Measurements from ENCODE around the gene RNU5B-1.

The RNU5B-1 gene

DNA sequence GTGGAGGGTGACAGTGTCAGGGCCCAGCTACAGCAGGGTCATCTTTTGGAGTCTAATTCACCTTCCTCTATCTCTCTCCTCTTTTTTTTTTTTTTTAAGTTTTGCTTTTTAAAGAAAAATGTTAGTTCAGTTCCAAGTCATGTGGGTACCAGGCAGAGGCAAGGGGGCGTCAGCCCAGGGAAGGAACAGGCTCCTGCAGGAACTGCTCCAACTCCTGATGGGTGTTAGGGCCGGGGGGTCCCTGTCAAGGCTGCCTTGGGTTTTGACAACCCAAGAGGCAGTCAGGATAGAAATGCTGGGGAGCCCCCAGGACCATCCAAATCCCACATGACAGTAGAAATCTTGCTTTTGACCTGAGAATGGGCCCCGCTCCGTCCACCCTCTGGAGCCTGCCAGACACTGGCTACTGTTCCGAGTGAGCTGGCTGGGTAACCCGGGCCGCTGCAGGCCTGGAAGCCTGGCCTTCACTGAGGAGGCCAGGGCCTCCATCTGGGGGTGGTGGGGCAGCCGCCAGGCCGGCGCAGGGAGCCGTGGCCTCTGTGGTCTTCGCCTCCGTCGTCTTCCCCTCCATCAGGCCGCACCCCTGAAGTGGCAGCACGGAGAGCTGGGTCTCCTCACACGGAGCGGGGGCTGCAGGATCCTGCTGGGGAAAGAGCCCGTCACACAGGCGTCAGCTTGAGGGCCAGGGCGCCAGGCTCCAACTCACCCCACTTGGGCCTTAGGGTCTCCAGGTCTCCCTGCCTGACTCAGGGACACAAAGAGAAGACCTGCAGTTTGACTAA is 24.2 kb downstream of the RNU5B-1 start:
- DNase-seq (ENCODE audit: low read depth): no peak

DNA sequence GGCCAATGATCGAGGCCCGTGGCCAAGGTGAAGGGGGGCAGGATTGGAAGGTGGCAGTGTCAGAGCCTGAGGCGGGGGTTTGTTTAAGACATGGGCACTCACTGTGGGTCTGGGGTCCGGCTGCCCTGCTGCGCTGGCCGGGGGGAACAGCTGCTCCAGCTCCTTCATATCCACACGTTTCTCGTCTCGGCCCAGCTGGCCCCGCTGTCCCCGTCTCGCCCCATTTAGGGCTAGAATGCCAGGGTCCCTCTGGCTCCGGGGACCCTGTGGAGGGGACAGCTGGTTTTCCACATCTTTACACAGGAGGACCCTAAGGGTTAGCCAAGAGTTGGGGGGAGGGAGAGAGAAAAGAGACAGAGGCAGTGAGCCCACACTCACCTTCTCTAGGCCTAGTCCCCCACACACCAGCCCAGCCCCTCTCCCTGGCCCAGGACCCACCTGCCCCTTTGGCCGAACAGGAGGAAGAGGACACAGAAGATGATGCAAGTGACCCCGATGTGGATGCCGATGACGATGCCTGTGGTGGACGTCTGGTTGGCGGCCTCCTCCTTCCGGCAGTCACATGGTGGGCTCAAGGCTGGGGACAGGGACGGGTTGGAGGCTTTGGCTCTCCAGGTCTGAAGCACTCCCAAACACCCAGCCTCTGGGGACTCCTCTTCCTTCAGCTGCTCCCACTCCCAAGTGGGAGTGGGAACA is 25.0 kb downstream of the RNU5B-1 start:
- DNase-seq (ENCODE audit: low read depth): no peak

DNA sequence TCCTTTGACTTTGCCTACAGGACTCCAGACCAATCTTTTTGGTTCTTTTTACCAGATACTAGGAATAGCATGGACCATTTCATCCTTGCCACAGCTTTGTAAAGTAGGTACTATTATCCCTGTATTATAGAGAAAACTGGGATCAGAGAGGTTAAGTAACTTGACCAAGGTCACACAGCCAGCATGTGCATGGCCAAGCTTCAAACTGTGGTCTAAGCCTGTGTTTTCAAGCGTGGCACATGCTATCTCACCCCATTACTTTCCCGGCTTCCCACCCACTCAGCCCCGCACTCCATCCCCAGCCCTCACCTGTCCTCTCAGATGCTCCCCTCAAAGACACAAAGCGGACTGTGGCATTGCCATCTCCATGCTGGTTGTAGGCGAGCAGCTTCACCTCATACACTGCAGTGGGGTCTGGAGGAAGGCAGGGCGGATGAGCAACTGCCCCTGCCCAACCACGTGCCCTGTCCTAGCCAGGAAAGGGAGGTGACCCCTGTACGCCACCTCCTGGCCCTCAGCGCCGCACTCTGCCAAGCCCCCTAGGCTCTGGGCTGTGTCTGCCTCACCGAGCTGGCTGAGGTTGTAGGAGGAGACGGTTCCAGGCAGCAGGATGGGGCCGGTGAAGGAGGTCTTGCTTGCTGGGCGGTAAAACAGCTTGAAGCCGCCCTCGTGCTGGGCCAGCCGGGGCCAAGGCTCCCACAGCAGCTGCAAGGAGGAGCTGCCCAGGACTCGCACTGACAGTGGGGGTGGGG is 25.7 kb downstream of the RNU5B-1 start:
- no peak for DNase-seq (ENCODE audit: low read depth)

DNA sequence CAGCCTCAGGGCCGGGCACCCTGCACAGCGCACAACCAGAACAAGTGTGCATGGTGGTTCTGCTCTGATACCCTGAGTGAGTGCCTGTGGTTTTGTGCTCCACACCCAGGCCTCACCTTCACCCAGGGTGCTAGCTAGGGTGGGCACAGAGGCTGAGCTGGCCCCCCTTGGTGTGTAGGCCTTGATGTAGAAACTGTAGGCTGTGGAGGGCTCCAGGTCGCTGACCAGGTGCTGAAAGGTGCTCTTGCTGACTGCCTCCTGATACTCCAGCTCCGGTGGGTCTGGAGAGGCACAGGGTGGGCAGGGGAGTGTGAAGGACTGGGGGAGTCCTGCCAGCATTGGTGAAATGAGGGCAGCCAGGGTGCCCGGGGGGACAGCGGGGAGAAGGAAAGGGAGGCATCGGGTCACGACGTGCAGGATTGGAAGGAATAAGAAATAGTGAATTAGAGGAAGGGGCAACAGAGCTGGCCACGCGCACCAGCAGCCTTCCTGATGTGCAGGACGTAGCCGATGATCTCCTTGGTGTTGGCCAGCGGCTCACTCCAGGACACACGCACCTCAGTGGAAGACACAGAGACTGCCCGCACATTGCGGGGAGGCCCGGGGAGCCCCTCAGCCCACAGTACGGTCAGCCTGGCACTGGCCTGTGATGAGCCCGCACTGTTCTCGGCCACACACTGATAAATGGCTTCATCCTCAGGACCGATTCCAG is 26.6 kb downstream of the RNU5B-1 start:
- no peak for DNase-seq (ENCODE audit: low read depth)

DNA sequence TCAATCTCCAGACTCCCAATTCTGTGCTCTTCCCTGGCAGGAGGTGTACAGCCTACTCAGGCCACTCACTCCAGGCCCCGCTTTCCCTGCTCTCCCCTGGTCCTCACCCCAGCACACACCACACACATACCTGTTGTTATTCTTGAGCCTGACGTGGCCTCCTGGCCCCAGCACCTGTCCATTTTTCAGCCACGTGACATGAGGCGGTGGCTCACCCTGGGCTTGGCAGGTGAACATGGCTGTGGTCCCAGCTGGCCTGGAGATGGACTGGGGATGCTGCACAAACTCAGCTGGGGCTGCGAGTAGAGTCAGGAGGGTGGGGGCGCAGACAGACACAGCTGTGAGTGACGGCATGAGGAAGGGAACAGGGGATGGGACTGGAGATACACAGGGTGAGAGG is 27.3 kb downstream of the RNU5B-1 start:
- DNase-seq (ENCODE audit: low read depth): no peak

DNA sequence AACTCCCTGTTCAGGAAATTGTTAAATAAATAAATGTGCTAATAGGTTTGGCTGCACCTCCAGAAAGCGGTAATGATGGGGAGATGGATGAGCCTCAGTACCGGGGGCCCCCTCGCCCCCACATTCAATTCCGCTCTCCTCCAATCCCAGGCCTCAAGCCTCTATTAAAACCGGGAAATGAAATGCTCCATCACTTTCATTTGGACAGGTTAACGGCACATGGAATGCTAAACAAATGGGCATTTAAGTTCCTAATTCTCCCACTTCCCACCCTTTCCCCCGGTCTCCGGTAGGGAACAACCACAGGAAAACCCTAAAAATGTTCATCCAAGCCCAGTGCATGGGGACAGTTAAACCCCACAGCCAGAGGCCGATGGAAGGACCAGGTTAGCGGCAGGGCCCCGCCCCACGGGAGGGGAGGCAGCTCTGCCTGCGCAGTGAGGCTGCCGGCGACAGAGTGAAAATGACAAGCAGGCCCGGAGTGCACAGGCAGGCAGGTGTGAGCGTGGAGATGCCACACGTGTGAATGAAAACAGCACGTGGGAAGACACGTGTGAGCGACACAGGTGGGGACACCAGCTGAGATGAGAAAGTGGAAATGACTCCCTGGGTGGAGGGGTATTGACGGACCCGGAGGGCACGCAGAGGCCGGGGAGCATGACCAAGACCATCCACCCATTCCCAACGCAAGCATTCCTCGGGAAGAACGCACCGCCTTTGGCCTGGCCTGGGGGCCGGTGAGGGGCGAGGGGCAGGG is 28.1 kb downstream of the RNU5B-1 start:
- no peak for DNase-seq (ENCODE audit: low read depth)

DNA sequence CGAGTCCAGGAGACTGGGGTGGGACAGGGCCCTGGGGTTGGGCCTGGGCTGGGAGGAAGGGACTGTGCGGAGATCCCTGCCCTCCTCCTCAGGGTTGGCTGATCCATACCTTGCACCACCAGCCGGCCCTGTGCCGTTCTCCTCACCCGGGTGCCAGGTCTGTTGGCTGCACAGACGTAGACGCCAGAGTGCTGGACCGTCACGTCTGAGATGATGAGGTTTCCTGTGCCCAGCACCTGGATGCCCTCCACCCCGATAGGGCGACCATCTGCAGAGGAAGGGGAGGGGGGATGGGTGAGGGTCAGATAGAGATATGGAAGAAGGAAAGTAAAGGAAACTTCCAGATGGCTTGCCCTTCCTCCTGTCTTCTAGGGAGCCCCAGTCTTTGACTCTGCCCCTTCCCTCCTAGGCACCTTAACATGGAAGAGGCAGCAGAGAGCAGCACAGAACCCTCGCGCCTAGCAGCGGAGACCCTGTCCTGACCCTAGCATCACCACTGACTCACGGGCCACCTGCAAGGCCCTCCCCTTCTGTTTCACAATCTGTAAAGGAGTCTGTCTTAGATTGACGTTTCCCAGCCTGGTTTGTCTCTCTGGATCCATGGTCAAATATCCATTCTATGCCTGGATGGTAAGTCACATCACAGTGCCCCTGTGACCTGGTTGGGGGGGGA is 28.8 kb downstream of the RNU5B-1 start:
- DNase-seq (ENCODE audit: low read depth): no peak

DNA sequence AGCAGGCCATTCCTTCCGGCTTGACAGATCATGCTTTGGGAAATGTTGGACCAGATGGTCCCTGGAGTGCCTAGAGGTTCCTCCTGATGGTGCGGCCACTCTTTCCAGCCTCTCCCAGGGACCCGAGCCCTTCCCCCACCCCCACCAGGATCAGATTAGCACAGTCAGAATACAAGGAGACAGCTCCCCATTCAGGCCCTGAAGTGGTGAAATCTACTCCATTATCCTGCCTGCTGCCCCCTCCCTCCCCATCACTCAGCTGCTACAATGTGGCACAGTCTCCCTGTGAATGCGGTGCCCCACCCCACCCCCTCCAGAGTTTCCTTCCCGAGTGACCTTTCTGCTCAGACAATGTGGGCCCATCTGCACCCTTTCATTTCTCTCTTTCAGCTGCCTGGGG is 29.4 kb downstream of the RNU5B-1 start:
- no peak for DNase-seq (ENCODE audit: low read depth)

DNA sequence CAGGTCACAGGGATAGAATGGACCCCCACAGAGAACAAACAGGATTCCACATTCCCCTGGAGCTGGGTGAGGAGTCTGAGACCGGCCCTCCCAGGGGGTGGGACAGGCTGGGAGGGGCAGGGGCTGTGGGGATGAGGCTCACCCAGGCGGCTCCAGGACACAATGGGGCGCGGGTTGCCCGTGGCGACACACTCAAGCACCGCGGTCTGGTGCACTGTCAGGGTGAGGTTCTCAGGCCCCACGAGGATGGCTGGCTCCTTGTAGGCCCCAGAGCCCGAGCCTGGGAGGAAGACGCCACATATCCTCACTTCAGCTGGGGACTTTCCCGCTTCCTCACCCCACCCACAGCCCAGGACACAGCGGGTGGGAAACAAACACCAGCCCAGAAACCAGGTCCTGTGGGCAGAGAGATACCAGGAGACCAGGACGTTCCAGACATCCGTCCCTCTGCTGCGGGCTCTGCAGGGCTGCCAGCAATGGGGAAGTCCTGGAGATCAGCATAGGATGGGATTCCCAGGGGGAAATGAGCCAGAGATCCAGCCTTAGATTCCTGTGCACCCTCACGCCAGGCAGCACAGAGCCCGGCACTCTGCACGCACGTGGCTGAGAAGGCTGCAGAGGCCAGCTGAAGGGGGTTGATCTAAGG is 30.2 kb downstream of the RNU5B-1 start:
- no peak for DNase-seq (ENCODE audit: low read depth)

DNA sequence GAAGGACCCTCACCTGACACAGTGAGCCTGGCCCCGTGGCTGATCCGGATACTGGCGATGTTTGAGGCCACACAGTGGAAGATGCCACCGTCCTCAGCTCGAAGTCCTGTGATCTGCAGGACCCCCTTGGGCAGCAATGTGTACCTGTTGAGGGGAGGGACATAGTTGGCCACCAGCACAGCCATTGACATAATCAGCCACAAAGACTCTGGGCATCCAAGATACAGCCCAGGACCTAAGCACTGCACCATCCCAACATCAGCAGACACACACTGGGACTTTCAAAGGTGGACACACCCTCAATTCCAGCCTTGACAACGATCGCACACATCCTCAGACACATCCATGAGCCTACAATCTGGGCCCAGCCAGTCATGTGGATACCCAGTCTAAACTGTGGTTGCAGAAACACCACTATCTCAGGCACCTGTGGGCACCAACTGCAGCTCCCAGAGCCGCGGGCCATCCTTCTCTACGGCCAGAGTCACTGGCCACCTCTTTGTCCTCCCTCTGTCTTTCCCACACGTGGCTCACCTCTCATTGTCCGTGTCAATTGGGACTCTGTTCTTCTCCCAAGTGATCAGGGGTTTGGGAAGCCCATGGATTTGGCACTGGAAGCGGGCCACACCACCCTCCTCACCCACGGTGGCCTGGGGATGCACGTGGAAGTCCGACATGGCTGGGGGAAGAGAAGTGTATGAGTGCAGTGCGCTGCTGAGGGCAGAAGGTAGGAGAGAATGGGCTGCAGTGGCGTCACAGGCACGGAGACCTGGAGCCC is 31.0 kb downstream of the RNU5B-1 start:
- DNase-seq (ENCODE audit: low read depth): no peak

DNA sequence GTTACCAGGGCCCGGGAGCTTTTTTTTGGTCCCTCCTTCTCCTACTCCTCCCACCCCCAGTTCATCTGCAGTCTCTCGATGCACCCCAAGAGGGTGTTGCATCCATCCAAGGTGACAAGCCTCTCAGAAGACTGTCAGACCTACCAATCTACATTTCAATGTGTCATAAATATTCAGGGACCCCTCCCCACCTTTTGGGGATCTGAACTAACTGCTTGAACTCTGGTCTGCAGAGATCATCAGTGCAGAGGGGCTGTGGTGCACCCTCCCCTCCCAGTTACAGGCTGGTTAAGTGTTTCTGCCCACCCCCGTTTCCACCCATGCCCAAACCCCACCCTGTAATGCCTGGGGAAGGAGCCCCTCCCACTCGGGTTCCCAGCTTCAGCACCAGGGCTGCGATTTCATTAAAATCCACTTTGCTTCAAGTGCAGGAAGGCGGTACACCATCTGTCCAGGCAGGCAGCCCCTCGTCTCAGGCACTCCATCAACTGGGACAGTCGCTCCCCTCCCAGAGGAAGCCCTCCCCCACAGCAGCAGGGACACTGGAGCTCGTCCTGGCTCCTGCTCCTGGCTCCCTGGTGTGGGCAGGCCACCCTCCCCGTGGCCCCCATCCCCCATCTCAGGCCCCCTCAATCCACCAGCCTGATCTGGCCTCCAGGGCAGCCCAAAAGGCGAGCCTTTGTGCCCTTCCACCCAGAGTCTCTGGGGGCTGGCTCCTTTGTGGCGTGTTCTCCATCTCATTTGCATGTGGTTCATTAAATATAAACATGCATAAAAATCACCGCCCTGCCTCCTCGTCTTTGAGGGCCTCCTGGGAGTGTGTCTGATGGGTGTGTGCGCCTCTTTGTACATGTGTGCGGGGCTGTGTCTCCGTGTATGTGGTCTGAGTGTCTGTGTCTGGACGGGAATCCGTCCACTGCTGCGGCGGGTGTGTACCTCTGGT is 32.3 kb downstream of the RNU5B-1 start:
- DNase-seq (ENCODE audit: low read depth): no peak

DNA sequence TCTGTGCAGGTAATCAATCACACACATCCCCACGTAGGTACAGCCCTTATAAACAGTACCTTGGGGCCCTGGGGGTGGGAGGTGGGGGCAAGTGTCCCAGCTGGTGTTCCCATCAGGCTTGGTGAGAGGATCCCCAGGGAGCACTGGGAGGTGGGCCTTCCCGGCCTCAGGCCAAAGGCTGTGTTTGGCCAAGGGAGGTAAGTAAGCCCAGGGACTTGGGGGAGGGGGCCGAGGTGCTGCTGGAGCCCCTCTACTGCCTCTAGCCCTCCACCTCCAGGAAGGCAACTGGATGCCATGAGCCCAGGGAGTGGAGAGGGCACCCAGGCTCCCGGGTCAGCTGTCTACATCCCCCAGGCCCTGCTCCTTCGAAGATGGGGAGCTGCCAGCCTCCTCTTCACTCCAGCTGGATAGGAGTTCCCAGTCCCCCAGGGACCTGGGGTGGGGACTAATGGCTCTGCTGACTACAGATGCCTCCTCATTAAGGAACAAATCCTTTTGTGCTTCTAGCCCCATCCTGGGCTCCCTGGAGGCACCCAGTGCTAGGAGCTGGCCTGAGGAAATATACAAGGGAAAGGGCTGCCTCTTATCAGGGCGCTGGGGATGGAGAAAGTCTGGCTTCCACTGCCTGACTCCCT is 33.1 kb downstream of the RNU5B-1 start:
- no peak for DNase-seq (ENCODE audit: low read depth)

DNA sequence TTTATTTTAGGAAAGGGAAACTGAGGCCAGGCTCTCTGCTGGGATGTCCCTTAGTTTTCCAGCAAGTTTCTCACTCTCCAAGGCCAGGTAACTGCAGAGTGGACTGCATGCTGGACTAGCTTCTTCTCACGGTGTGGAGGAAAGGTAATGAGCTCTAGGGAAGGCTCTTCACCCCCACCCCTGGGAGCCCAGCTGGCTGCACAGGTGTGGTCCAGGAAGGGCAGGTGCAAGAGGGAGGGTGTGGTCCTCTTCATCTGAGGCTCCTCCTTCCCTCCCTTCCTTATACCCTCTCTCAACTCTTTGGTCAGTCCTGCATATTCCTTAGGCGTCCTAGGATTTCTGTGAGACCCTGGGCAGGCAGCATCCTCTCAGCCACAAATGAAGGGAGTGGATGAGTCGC is 33.9 kb downstream of the RNU5B-1 start:
- DNase-seq (ENCODE audit: low read depth): no peak

DNA sequence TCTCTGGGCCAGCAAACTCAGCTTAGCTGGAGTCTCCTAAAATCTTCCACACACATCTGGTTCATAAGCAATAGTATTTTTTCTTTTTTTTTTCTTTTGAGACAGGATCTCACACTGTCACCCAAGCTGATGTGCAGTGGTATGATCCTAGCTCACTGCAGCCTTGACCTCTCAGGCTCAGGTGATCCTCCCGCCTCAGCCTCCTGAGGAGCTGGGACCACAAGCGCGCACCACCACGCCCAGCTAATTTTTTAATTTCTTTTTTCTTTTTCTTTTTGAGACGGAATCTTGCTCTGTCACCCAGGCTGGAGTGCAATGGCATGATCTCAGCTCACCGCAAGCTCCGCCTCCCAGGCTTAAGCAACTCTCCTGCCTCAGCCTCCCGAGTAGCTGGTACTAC is 34.3 kb downstream of the RNU5B-1 start:
- DNase-seq (ENCODE audit: low read depth): no peak

DNA sequence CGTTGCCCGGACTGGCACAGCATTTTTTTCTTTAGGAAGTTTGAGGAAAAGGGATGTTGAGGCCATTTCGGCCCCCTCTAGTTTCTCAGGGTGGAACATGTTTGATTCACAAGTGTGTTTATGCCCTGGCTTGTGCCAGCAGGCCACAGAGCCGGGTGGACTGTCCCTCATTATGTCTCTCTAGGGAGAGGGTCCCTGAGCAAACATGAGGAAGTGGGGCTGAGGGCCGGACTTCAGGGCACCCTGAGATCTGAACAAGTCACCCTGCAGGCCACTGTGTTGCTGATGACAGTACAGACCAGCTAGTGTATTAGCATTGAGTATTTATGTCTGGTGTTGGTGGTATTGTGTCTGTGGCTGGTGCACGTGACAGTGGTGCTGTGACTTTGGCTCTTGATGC is 34.9 kb downstream of the RNU5B-1 start:
- DNase-seq (ENCODE audit: low read depth): no peak

DNA sequence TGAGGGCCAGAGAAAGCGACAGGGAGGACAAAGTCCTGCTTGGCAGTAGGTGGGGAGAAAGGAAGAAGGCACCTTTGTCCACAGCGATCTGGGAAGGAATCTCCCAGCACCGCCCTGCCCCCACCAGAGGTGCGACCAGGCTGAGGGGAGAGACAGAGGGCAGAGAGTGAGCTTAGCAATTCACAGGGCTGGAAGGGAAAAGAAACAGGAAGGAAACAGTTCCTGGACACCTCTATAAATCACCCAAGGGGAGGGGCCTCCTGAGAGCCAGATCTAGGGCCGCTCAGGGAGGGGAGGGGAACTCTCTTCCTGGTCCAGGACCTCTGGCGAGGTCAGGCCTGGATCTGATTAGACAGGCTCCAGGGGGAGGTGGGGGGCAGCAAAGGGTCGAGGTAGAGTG is 35.4 kb downstream of the RNU5B-1 start:
- DNase-seq (ENCODE audit: low read depth): no peak

DNA sequence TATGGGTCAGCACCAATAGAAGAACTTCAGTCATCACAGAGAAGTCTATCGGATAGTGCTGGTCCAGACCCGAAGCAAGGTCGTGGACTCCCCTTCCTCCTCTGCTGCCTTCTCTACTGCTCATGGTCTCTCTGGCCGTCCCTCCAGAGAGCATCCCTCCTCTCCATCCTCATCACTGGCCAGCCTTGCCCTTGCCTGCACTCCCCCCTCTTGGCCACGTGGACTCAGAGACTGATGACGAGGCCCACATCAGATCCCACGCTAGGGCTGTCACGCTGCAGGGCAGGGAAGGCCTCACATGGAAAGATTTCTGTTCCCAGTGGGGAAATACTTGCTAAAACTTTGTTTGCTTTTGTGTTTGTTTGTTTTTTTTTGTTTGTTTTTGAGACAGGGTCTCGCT is 38.0 kb downstream of the RNU5B-1 start:
- DNase-seq (ENCODE audit: low read depth): no peak

DNA sequence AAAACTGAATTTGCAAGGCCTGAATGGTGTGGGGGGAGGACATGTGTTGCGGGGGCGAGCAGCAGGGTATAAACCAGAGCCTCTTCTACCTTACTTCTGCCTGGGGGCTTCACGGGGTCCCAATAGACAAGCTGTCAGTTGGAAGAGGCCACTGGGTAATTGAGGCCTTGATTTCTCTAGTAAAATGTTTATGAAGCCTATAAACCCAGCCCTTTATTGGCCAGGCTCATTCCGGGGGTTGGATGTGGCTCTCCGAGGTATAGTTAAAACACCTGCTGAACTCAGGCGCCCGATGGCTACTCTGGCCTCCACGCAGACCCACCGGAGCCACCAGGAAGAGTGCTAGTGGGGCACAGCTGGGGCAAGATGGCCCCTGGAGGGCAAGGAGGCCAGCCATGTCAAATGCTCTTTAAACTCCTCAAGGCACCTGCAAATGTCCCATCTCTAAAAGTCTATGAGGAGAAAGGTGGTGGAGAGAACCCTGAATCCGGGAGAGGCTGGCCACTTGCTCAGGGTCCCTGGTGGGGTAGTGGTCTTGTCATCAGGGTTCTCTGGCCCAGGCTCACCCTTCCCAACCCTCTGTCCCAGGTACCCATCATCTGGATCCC is 39.0 kb downstream of the RNU5B-1 start:
- no peak for DNase-seq (ENCODE audit: low read depth)
